UCSD-AML1 (cell line): ENCODE results near the gene ADPGK.
"Not testable (repeated sequence)": the region's sequence is repeated elsewhere in the genome, so short reads cannot be mapped to it uniquely, and the experiment has no call there.

ENCODE experiments used
- DNase-seq: peaks from one replicate; lab custom pipeline; 2025; ENCODE audit not compliant: unreplicated experiment; lab: John Stamatoyannopoulos, UW

ADPGK gene

GRCh38 chr15:72751751-72752455, 31.7 kb downstream of the ADPGK start:
- DNase-seq, result peak; percentile 63

GRCh38 chr15:72749700-72750099, 33.9 kb downstream of the ADPGK start:
- no peak for DNase-seq

GRCh38 chr15:72740219-72740618, 43.3 kb downstream of the ADPGK start:
- DNase-seq, result no peak

GRCh38 chr15:72737723-72738122, 45.8 kb downstream of the ADPGK start:
- DNase-seq, result no peak

- DNase-seq, result no peak
These were observed 46.5 kb downstream of the ADPGK start for GRCh38 chr15:72737061-72737460.

GRCh38 chr15:72735111-72735510, 48.4 kb downstream of the ADPGK start:
- no peak for DNase-seq

- DNase-seq, result no peak
These were observed 49.4 kb downstream of the ADPGK start for GRCh38 chr15:72733941-72734738.

- DNase-seq, result no peak
These were observed 51.0 kb downstream of the ADPGK start for GRCh38 chr15:72732516-72732915.

- no peak for DNase-seq
These were observed 51.5 kb downstream of the ADPGK start for GRCh38 chr15:72732086-72732485.

- DNase-seq, result no peak
These were observed 54.7 kb downstream of the ADPGK start for GRCh38 chr15:72728821-72729220.

- not testable (repeated sequence) for DNase-seq
These were observed 55.3 kb downstream of the ADPGK start for GRCh38 chr15:72728249-72728648.

GRCh38 chr15:72727154-72727553, 56.4 kb downstream of the ADPGK start:
- no peak for DNase-seq

- not testable (repeated sequence) for DNase-seq
These were observed 57.7 kb downstream of the ADPGK start for GRCh38 chr15:72725851-72726250.

GRCh38 chr15:72725446-72725845, 58.1 kb downstream of the ADPGK start:
- no peak for DNase-seq

- DNase-seq, result no peak
These were observed 59.5 kb downstream of the ADPGK start for GRCh38 chr15:72724028-72724427.

GRCh38 chr15:72722071-72722696, 61.4 kb downstream of the ADPGK start:
- peak; percentile 48 for DNase-seq

GRCh38 chr15:72708551-72709303, 74.8 kb downstream of the ADPGK start:
- not testable (repeated sequence) for DNase-seq

- DNase-seq, result no peak
These were observed 77.3 kb downstream of the ADPGK start for GRCh38 chr15:72706266-72706665.
